Gastroesophageal sphincter (tissue), 3 donors: Measurements from ENCODE around the gene NCAPD3.

Experiments
- CTCF ChIP-seq, 4 experiments: fragments of 200-600 bp in 2 of 4; fragments of 450-650 bp in 2 of 4; sonication (generic) in 1 of 4; IDR thresholded peaks; one replicate each; pipeline ENCODE4 v1.5.1; 2017 to 2019; ENCODE audit warnings: antibody characterized with exemption in 4 of 4, mild to moderate bottlenecking in 2 of 4, moderate library complexity in 2 of 4
- POLR2A ChIP-seq, 2 donors: fragments of 450-650 bp; IDR thresholded peaks; one replicate each; pipeline ENCODE4 v1.6.1; 2017; ENCODE audit warnings: antibody characterized with exemption in 2 of 2, mild to moderate bottlenecking in 2 of 2, moderate library complexity in 1 of 2

- TF ChIP-seq CTCF (IDR thresholded peaks at IDR 0.05) = no peak
- no peak for TF ChIP-seq POLR2A (IDR thresholded peaks at IDR 0.05)
These were observed 22.3 kb upstream of the NCAPD3 start for GRCh38 chr11:134246100-134246499.
